A673 (cell line): ENCODE measurements around the gene UCN3.

ENCODE experiments used
- CTCF ChIP-seq: fragments of 300-800, 200-600 bp; sonication (generic); conservative IDR thresholded peaks from 2 replicates; pipeline ENCODE4 v1.5.1; 2017; ENCODE audit warnings: low read depth, mild to moderate bottlenecking, antibody characterized with exemption, low read length, moderate library complexity, mixed read lengths
- EZH2 ChIP-seq: fragments of 200-600 bp; sonication (generic); IDR thresholded peaks from 2 replicates; pipeline ENCODE4 v1.6.1; 2017; ENCODE audit warnings: borderline replicate concordance, low read depth, mild to moderate bottlenecking, mixed read lengths, antibody characterized with exemption, low read length; ENCODE audit not compliant: poor library complexity, severe bottlenecking

- TF ChIP-seq CTCF (no peak), EZH2 (no peak)
These were observed 21.7 kb upstream of the UCN3 start for GRCh38 chr10:5343092-5343491.
